Muscle of back (tissue), 11 donors: Measurements from ENCODE around the gene CISD1. TPM values are rescaled to one million over a fixed set of nuclear protein-coding genes. Genes with fewer than 3 reads are reported as not detected.
A peak's percentile ranks its signal among the peaks of the same experiment; 100 is the strongest.

ENCODE experiments used
- DNase-seq, 3 donors: peaks; one replicate each; pipeline versions ENCODE4 v3.0.0 to v3.0.0-alpha.2; 2013
- polyA plus RNA-seq, 10 donors: library from polyadenylated mRNA; unstranded; fragments of 120-200 nt; gene quantifications; one replicate each; pipeline ENCODE4 v1.2.1, GENCODE V29; 2013; ENCODE audit not compliant: insufficient read length in 10 of 10

Gene CISD1
- polyA plus RNA-seq, 10 donors, result 19.4 to 27.5 (median 22.4) TPM

DNA sequence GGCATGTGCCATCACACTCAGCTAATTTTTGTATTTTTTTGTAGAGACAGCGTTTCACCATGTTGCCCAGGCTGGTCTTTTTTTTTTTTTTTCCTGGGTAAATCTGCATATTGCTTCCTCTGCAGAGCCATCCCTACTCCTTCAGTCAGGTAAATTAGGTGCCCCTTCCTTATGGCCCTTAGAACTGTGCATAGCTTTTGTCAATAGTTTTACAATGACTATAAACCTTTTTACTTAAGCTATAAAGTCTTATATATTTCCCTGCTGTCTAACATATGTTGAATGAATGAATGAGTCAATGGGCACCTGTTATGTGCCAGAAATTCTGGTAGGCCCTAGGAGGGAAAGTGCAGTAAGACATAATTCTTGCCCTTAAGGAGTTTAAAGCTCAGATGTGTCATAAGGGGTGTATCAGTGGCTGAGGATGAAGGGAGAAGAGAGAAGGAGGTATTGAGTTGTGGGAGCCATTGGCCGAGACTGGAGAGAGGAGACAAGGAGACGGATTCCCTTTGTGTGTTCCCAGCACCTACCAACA is 35.2 kb downstream of the CISD1 start:
- DNase-seq, result no peak

GRCh38 chr10:58305821-58306220 is 36.9 kb downstream of the CISD1 start:
- no peak for DNase-seq

DNA sequence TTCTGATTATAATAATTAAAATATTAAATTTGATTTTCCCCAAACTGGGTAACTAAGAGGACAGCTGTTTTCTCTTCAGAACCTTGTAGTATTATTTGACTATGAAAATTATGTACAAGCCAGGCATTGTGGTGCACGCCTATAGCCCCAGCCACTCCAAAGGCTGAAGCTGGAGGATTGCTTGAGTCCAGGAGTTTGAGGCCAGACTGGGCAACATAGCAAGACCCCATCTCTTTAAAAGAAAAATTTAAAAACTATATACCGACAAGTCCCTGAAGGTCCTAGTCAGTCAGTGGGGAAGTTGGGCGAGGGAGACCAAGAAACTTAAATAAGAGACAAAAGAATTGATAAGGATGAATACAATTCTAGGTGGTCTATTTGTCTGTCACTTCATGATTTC is 38.7 kb downstream of the CISD1 start:
- DNase-seq, result no peak

GRCh38 chr10:58311026-58311425 is 42.1 kb downstream of the CISD1 start:
- DNase-seq, result no peak

DNA sequence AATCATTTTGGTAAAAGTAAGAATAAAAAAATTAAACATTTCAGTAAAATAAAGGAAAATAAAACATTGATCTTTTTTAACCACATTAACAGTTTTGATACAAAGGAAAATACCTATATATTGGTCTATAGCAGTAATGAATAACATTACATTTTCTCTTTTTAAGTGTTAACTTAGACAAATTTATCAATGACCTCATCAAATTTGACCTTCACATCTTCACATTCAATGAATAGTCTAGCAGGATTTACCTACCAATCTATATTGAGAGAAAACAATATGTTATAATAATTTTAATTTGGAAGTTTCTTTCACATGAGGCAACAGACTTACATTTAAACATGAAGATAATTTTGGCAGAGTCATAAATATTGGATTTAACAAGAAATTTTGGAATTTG is 47.9 kb downstream of the CISD1 start:
- no peak for DNase-seq

- no peak for DNase-seq
These were observed 49.4 kb downstream of the CISD1 start for GRCh38 chr10:58318346-58318745.

DNA sequence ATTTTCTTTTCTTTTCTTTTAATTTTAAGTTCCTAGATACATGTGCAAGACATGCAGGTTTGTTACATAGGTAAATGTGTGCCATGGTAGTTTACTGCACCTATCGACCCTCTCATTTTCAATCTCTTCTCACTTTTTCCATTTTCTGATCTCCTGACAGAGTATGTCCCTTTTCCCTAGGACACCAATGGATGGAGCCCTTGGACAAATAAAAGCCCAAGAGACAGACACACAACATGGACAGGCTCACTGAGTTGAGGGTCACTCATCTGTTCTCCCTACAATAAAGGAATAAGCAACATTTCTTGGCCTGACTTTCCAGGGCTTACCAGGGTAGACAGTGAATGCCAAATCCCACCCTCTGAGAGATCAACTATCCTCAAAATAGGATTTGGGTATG is 50.6 kb downstream of the CISD1 start:
- no peak for DNase-seq

- no peak for DNase-seq
These were observed 51.5 kb downstream of the CISD1 start for GRCh38 chr10:58320351-58321049.

DNA sequence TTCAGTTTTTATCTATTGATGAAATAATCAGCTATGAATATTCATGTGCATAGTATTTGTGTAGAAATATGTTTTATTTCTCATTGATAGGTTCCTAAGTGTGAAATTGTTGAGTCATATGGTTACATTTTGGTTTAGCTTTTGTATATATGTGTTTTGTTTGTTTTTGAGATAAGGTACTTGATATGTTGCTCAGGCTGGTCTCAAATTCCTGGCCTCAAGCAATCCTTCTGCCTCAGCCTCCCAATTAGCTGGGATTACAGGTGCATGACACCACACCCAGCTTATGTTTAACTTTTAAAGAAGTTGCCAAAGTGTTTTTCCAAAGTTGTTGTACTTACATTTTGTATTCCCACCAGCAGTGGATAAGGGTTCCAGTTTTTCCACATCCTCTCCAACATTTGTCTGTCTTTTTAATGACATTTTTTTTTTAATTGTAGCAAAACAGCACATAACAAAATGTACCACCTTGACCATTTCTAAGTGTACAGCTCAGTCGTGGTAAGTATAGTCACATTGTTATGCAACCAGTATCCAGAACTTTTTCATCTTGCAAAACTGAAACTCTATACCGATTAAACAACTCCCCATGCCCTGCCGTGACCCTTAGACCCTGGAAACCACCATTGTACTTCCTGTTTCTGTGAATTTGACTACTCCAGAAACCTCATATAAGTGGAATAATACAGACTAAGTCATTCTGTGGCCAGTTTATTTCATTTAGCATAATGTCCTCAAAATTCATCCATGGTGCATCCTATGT is 53.3 kb downstream of the CISD1 start:
- DNase-seq, result no peak

- no peak for DNase-seq
These were observed 53.9 kb downstream of the CISD1 start for GRCh38 chr10:58322835-58323209.

DNA sequence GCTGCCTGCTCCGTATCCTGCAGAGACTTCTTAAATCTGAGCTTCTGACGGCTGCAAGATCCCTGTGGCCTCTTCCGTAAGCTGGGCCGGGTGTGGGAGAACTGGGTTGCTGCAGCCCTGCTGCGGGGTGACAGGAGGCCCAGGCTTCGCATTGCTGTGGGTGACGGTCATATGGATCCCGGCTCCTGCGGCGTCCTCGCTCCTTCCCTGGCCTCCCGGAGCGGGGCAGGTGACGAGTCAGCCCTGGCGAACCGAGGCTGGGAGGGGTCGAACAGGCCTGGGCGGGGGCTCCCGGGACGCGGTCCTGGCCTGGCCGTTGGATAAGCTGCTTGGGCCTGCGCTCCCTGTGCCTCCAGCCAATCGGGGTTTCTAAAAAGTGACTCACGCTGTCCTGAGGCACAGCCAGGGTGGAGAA is 58.0 kb downstream of the CISD1 start:
- DNase-seq, result peak; percentile 41 to 82 (median 52)

DNA sequence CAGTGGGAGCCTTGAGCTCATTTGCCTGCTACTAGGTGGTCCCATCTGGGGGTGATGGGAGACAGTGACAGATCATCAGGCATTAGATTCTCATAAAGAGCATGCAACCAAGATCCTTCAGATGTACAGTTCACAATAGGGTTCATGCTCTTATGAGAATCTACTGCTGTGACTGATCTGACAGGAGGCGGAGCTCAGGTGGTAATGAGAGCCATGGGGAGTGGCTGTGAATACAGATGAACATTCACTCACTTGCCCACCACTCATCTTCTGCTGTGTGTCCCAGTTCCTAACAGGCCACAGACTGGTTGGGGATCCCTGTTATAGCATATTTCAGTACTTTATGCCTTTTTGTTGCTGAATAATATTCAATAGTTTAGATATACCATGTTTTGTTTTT is 59.3 kb downstream of the CISD1 start:
- DNase-seq, result no peak

GRCh38 chr10:58330431-58330830 is 61.5 kb downstream of the CISD1 start:
- DNase-seq, result no peak

GRCh38 chr10:58331646-58332045 is 62.7 kb downstream of the CISD1 start:
- DNase-seq, result no peak

DNA sequence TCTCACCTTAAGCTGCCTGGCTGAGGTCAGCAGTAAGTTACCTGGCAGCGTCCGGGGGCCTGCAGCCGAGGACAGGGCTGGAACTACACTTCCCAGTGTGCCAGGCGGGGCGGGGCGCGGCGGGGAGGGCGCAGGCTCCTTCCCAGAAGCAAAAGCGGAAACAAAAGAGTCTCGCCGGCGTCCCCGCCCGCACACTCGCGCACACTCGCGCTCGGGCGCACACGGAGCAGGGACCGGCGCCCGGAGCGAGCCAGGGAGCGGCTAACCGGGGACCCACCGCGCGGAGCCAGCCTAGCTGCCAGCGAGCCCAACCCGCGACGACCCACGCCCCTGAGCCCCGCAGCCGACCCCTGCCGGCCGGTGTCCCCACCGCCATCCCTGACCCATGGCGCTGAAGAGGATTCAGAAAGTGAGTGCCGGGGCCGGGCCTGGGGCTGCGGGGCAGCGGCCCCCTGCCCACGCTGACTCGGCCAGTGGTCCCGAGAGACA is 65.9 kb downstream of the CISD1 start, which contains the start of gene UBE2D1:
UBE2D1 (plus strand) TSS at position 190 of the 489 bp plus-strand sequence; CDS start at position 386, 196 bp downstream.
- peak; percentile 62 to 93 (median 84) for DNase-seq

- DNase-seq, result peak in 2 of 3 donors; percentile 24 to 63
These were observed 66.5 kb downstream of the CISD1 start for GRCh38 chr10:58335306-58336005.

- DNase-seq, result no peak
These were observed 67.3 kb downstream of the CISD1 start for GRCh38 chr10:58336242-58336641.

Other genes starting within 250 kb of the CISD1 start
- gene IPMK, start 1.3 kb upstream of the CISD1 start, polyA plus RNA-seq, result 1 to 10 TPM; 3.4 to 5.8 (median 4.4) TPM
- gene UBE2D1, start 65.8 kb downstream of the CISD1 start, polyA plus RNA-seq, result 10 to 100 TPM; 14.2 to 21.5 (median 17.7) TPM
- gene TFAM, start 116.2 kb downstream of the CISD1 start, polyA plus RNA-seq, result 10 to 100 TPM; 30.0 to 39.5 (median 36.2) TPM
- 10 to 100 TPM; 18.7 to 25.4 (median 21.1) TPM for gene BICC1, start 243.7 kb downstream of the CISD1 start, polyA plus RNA-seq